K562 (cell line): ENCODE results near the gene ACTN1. TPM values are rescaled to one million over a fixed set of nuclear protein-coding genes. Genes with fewer than 3 reads are reported as not detected.

Source experiments
- ATAC-seq: fragments of 200-7000 bp; cut with Tn5 transposase; 3 replicates; pipeline ENCODE4 v1.9.1; 2020; ENCODE audit warnings: moderate library complexity
- BruUV-seq: library from RNA; stranded (reverse); fragments of 400-500 nt; replicated peaks from 2 replicates; lab custom pipeline; 2021; lab: Mats Ljungman, UMichigan
- CTCF ChIA-PET: fragments of 300-600 bp; formaldehyde crosslinking; extraction: SDS; loops from one replicate; lab custom pipeline; 2021; ENCODE audit warnings: low intra/inter-chr PET ratio; lab: Yijun Ruan, JAX
- POLR2A ChIA-PET: fragments of 300-600, 350-650 bp; sonication (Branson Sonifier 250); formaldehyde crosslinking; extraction: SDS; loops from one replicate; lab custom pipeline; 2021; ENCODE audit warnings: antibody characterized with exemption, inconsistent platforms; lab: Yijun Ruan, JAX
- DNase-seq, 4 experiments: peaks; one replicate each; pipeline versions ENCODE4 v3.0.0 to v3.0.0-alpha.2; 2011 to 2018; ENCODE audit warnings: low spot score in 3 of 4, mixed read lengths in 3 of 4; ENCODE audit errors: extremely low read depth in 1 of 4
- FAIRE-seq: peaks from 2 replicates; lab custom pipeline; 2011; peaks lifted over from hg19 to GRCh38; lab: Jason Lieb, UNC
- H2AFZ ChIP-seq: 2 replicates; pipeline ENCODE4 v1.6.0; 2011; ENCODE audit warnings: low read depth, low read length, control low read depth, inconsistent platforms
- H3K27ac ChIP-seq: fragments of 200-600 bp; 3 replicates; pipeline ENCODE4 v1.8.0; 2011; ENCODE audit warnings: low read depth, mild to moderate bottlenecking, control low read depth, inconsistent platforms, low read length, moderate library complexity, mixed read lengths; ENCODE audit errors: extremely low read depth
- H3K27me3 ChIP-seq, 2 experiments: fragments of 300-600 bp in 1 of 2; 2 replicates in 1 of 2; 3 replicates in 1 of 2; pipeline versions ENCODE4 v1.6.0 to v1.8.0; 2011; ENCODE audit warnings: inconsistent platforms in 2 of 2, low read length in 2 of 2, mild to moderate bottlenecking in 1 of 2, mixed read lengths in 1 of 2, moderate library complexity in 1 of 2; ENCODE audit not compliant: control insufficient read depth in 2 of 2, insufficient read depth in 2 of 2
- H3K36me3 ChIP-seq: fragments of 300-600 bp; 3 replicates; pipeline ENCODE4 v1.8.0; 2011; ENCODE audit warnings: mild to moderate bottlenecking, low read length, inconsistent platforms; ENCODE audit not compliant: control insufficient read depth, insufficient read depth
- H3K4me1 ChIP-seq, 2 experiments: fragments of 200-600 bp in 1 of 2; replicated peaks in 1 of 2; 2 replicates in 1 of 2; 3 replicates in 1 of 2; pipeline versions ENCODE4 v1.5.1 to v1.8.0; 2011; ENCODE audit warnings: inconsistent platforms in 2 of 2, low read length in 2 of 2, mild to moderate bottlenecking in 1 of 2, mixed read lengths in 1 of 2, moderate library complexity in 1 of 2; ENCODE audit not compliant: control insufficient read depth in 2 of 2, insufficient read depth in 2 of 2
- H3K4me2 ChIP-seq: 2 replicates; pipeline ENCODE4 v1.6.1; 2011; ENCODE audit warnings: low read length, control low read depth, inconsistent platforms, mixed read lengths; ENCODE audit not compliant: insufficient read depth
- H3K4me3 ChIP-seq: fragments of 200-600 bp; sonication (generic), shearing (Covaris generic); 2 replicates; pipeline ENCODE4 v1.5.1; 2016; ENCODE audit warnings: control low read depth, inconsistent platforms
- H3K79me2 ChIP-seq: fragments of 200-600 bp; 3 replicates; pipeline ENCODE4 v1.8.0; 2011; ENCODE audit warnings: low read length, inconsistent platforms; ENCODE audit not compliant: control insufficient read depth, insufficient read depth
- H3K9ac ChIP-seq, 2 experiments: 2 replicates each; pipeline versions ENCODE4 v1.6.0 to v1.6.1; 2011; ENCODE audit warnings: low read depth in 2 of 2, low read length in 2 of 2, control low read depth in 1 of 2, inconsistent platforms in 1 of 2, mild to moderate bottlenecking in 1 of 2, mixed read lengths in 1 of 2; ENCODE audit not compliant: insufficient read depth in 1 of 2
- H3K9me1 ChIP-seq: one replicate; pipeline ENCODE4 v1.6.0; 2011; ENCODE audit warnings: inconsistent platforms, mild to moderate bottlenecking, low read length, moderate library complexity; ENCODE audit not compliant: control insufficient read depth, insufficient read depth
- H3K9me3 ChIP-seq: replicated peaks from 2 replicates; pipeline ENCODE4 v1.5.1; 2011; ENCODE audit warnings: low read depth, low read length, inconsistent platforms; ENCODE audit not compliant: control insufficient read depth, insufficient read depth
- H4K20me1 ChIP-seq: replicated peaks from 2 replicates; pipeline ENCODE4 v1.6.1; 2011; ENCODE audit warnings: low read length, inconsistent platforms, mixed read lengths; ENCODE audit not compliant: control insufficient read depth, insufficient read depth
- CBX2 ChIP-seq: fragments of 200-600 bp; sonication (generic); IDR thresholded peaks from one replicate; pipeline ENCODE4 v1.6.1; 2012; ENCODE audit warnings: mild to moderate bottlenecking, low read length, inconsistent platforms; ENCODE audit not compliant: insufficient read depth, poor library complexity, severe bottlenecking
- NBN ChIP-seq: fragments of 450-650 bp; IDR thresholded peaks from 2 replicates; pipeline ENCODE4 v1.6.1; 2016; ENCODE audit warnings: low read depth, mild to moderate bottlenecking
- NEUROD1 ChIP-seq: fragments of 150-350 bp; IDR thresholded peaks from 2 replicates; pipeline ENCODE4 v1.6.1; 2014; ENCODE audit warnings: borderline replicate concordance, low read length, low read depth; ENCODE audit not compliant: partially characterized antibody
- PHF8 ChIP-seq: fragments of 200-600 bp; sonication (generic); IDR thresholded peaks from 2 replicates; pipeline ENCODE4 v1.6.1; 2012; ENCODE audit warnings: mixed run types, mild to moderate bottlenecking, inconsistent platforms, low read length, moderate library complexity, borderline replicate concordance
- ZNF133 ChIP-seq: fragments of 250-450 bp; sonication (Bioruptor Pico); IDR thresholded peaks from 2 replicates; pipeline ENCODE4 v1.4.0; 2020; ENCODE audit warnings: mild to moderate bottlenecking
- WGBS: fragments of 100-300 bp; shearing (Covaris generic); methylation state at CpG from one replicate; pipeline ENCODE4 v1.1.6; 2016; ENCODE audit warnings: low coverage, mixed read lengths; ENCODE audit not compliant: insufficient coverage; ENCODE audit errors: missing lambda C conversion rate; 5-methylcytosine and 5-hydroxymethylcytosine counted together
- in situ Hi-C: fragments of 300-500 bp; cut with MboI; formaldehyde crosslinking; loops from 4 replicates; pipeline ENCODE4 v1.15.0; 2018; ENCODE audit warnings: inconsistent platforms, mixed read lengths
- intact Hi-C: fragments of 100-400 bp; cut with micrococcal nuclease; formaldehyde crosslinking; loops from 2 replicates; pipeline ENCODE4 v1.14.2; 2022
- polyA plus RNA-seq, 8 experiments: library from polyadenylated mRNA; depleted of rRNA in 4 of 8; stranded (reverse) in 5 of 8; unstranded in 3 of 8; fragments of >200 nt; fragmentation: Nextera tagmentation in 2 of 8; fragmentation: Illumina TruSeq in 1 of 8; extraction: Ambion mirVana in 2 of 8; extraction: Trizol in 1 of 8; gene quantifications; 2 replicates each; pipeline versions ENCODE4 v1.2.1 to v1.2.3, GENCODE V29; 2011 to 2014; ENCODE audit warnings: inconsistent platforms in 1 of 8, missing spikeins in 1 of 8
- total RNA-seq, 7 experiments: library from RNA; depleted of rRNA in 6 of 7; stranded (reverse); fragments of >200 nt in 6 of 7; fragmentation: Illumina TruSeq in 2 of 7; extraction: Trizol in 2 of 7; gene quantifications; 2 replicates each; pipeline versions ENCODE4 v1.2.1 to v1.2.3, GENCODE V29; 2011 to 2021; ENCODE audit warnings: low replicate concordance in 1 of 7
- TF ChIP-seq, protein P1 (sequence below), 2 experiments: fragments of 450-650 bp; conservative IDR thresholded peaks; 2 replicates each; pipeline ENCODE4 v1.6.1; 2017; ENCODE audit warnings: mild to moderate bottlenecking in 2 of 2, moderate library complexity in 2 of 2
- TF ChIP-seq, protein P2 (sequence below): fragments of 450-650 bp; IDR thresholded peaks from 2 replicates; pipeline ENCODE4 v1.6.1; 2017; ENCODE audit warnings: mild to moderate bottlenecking, moderate library complexity
- TF ChIP-seq, protein P3 (sequence below): fragments of 450-650 bp; IDR thresholded peaks from 2 replicates; pipeline ENCODE4 v1.6.1; 2016; ENCODE audit warnings: missing biosample characterization, missing genetic modification characterization
- TF ChIP-seq, protein P4 (sequence below): fragments of 200-400 bp; formaldehyde crosslinking; IDR thresholded peaks from 2 replicates; pipeline ENCODE4 v1.6.1; 2017; ENCODE audit warnings: mild to moderate bottlenecking, low read depth, low read length, moderate library complexity

Gene ACTN1
- total and polyA plus RNA-seq, 9 of the 15 experiments (the other 6 are each of a cell fraction or from before 2014, with no cell fraction given), result 2.2 to 67.7 (median 34.5) TPM

DNA sequence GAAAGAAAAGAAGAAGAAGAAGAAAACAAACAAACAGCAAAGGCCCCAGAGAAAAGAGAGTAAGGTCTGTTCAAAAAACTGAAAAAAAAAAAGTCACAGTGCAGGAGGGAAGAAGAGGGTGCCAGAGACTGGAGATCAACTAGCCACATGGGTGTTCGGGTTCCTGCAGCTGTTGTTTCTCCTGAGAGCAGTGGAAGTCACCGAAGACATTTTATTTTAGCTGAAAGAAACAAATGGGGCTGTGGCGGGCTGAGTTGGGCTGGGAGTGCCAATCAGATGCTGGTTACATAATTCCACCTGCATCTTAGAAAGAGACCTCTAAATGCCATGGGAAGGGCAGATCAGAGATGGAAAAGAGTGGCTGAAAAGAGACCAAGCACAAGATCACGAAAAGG is 33.9 kb downstream of the ACTN1 start:
- DNase-seq (no peak), ATAC-seq (no peak), FAIRE-seq (no peak)
- no peak overlapping the region for H3K9ac ChIP-seq
- H2AFZ ChIP-seq, result no peak overlapping the region
- H4K20me1 ChIP-seq, result peaks cover 27% of the 10 kb centered on the region
- H3K9me3 ChIP-seq, result no peaks in the 10 kb centered on the region
- H3K9me1 ChIP-seq, result no peaks in the 10 kb centered on the region
- BruUV-seq, result no TSS peak
- TF ChIP-seq, protein P1, sequence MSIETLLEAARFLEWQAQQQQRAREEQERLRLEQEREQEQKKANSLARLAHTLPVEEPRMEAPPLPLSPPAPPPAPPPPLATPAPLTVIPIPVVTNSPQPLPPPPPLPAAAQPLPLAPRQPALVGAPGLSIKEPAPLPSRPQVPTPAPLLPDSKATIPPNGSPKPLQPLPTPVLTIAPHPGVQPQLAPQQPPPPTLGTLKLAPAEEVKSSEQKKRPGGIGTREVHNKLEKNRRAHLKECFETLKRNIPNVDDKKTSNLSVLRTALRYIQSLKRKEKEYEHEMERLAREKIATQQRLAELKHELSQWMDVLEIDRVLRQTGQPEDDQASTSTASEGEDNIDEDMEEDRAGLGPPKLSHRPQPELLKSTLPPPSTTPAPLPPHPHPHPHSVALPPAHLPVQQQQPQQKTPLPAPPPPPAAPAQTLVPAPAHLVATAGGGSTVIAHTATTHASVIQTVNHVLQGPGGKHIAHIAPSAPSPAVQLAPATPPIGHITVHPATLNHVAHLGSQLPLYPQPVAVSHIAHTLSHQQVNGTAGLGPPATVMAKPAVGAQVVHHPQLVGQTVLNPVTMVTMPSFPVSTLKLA (conservative IDR thresholded peaks at IDR 0.05), result no peak
- H3K4me2 ChIP-seq, result no peak overlapping the region; the same call in 1 of the 2 replicates
- intact Hi-C loops (no loop called here), in situ Hi-C loops (no loop called here)
- peaks cover 6 to 17% of the 10 kb centered on the region in 2 experiments; a peak in 4 of 5 replicates for H3K4me1 ChIP-seq
- CTCF ChIA-PET, result no interaction called here
- no peaks in the 10 kb centered on the region for H3K27me3 ChIP-seq
- POLR2A ChIA-PET, result no interaction called here
- H3K27ac ChIP-seq, result no peak overlapping the region
- no peak overlapping the region for H3K4me3 ChIP-seq
- peaks cover 9% of the 10 kb centered on the region; the same call in 2 of the 3 replicates for H3K79me2 ChIP-seq
- WGBS, result 46% methylated on average over 4 of the region's 4 CpGs
- H3K36me3 ChIP-seq, result no peaks in the 10 kb centered on the region

DNA sequence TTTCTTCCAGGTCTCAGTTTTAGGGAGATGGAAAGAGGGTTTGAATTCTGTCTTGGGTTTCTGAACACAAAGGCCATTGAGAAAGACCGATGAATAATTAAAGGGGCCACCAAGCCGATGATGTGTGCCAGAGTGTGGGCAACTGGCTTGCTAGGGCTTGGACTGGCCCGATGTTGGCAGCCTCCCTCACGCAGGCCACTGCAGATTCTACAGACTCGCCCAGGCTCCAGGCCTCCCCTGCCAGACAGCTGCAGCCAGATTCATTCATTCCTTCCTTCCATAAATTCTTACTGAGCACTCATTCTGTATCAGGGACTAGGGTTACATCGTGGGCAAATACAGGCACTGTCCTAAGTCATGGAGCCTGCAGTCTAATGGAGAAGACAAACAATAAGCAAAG is 34.9 kb downstream of the ACTN1 start:
- 87% methylated on average over 5 of the region's 6 CpGs for WGBS
- H3K27ac ChIP-seq, result no peak overlapping the region
- CTCF ChIA-PET, result no interaction called here
- TF ChIP-seq, protein P2, sequence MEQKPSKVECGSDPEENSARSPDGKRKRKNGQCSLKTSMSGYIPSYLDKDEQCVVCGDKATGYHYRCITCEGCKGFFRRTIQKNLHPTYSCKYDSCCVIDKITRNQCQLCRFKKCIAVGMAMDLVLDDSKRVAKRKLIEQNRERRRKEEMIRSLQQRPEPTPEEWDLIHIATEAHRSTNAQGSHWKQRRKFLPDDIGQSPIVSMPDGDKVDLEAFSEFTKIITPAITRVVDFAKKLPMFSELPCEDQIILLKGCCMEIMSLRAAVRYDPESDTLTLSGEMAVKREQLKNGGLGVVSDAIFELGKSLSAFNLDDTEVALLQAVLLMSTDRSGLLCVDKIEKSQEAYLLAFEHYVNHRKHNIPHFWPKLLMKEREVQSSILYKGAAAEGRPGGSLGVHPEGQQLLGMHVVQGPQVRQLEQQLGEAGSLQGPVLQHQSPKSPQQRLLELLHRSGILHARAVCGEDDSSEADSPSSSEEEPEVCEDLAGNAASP, result no peak
- TF ChIP-seq, protein P3, sequence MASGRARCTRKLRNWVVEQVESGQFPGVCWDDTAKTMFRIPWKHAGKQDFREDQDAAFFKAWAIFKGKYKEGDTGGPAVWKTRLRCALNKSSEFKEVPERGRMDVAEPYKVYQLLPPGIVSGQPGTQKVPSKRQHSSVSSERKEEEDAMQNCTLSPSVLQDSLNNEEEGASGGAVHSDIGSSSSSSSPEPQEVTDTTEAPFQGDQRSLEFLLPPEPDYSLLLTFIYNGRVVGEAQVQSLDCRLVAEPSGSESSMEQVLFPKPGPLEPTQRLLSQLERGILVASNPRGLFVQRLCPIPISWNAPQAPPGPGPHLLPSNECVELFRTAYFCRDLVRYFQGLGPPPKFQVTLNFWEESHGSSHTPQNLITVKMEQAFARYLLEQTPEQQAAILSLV (tag), result no peak
- TF ChIP-seq PHF8 (no peak), NEUROD1 (no peak), NBN (no peak), CBX2 (no peak), ZNF133 (CRISPR knock-in tag) (no peak)
- TF ChIP-seq, protein P4, sequence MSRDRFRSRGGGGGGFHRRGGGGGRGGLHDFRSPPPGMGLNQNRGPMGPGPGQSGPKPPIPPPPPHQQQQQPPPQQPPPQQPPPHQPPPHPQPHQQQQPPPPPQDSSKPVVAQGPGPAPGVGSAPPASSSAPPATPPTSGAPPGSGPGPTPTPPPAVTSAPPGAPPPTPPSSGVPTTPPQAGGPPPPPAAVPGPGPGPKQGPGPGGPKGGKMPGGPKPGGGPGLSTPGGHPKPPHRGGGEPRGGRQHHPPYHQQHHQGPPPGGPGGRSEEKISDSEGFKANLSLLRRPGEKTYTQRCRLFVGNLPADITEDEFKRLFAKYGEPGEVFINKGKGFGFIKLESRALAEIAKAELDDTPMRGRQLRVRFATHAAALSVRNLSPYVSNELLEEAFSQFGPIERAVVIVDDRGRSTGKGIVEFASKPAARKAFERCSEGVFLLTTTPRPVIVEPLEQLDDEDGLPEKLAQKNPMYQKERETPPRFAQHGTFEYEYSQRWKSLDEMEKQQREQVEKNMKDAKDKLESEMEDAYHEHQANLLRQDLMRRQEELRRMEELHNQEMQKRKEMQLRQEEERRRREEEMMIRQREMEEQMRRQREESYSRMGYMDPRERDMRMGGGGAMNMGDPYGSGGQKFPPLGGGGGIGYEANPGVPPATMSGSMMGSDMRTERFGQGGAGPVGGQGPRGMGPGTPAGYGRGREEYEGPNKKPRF, result no peak

More for the DNA sequence above, 34.9 kb downstream of the ACTN1 start:
- Histone ChIP-seq H3K36me3 (no peaks in the 10 kb centered on the region), H2AFZ (no peak overlapping the region), H3K4me1 (peaks cover 6 to 17% of the 10 kb centered on the region in 2 experiments; a peak in 4 of 5 replicates), H3K4me2 (no peak overlapping the region), H3K9me3 (no peaks in the 10 kb centered on the region), H3K4me3 (no peak overlapping the region), H3K9me1 (no peaks in the 10 kb centered on the region), H4K20me1 (peaks cover 27% of the 10 kb centered on the region), H3K27me3 (no peaks in the 10 kb centered on the region), H3K9ac (no peak overlapping the region), H3K79me2 (peaks cover 13% of the 10 kb centered on the region; the same call in 2 of the 3 replicates)
- in situ Hi-C loops (no loop called here), intact Hi-C loops (no loop called here)
- no TSS peak for BruUV-seq
- ATAC-seq (no peak), DNase-seq (no peak), FAIRE-seq (no peak)
- POLR2A ChIA-PET, result no interaction called here
